GM19438 (cell line): ENCODE measurements around the gene DCK.
"Not testable (repeated sequence)": the region's sequence is repeated elsewhere in the genome, so short reads cannot be mapped to it uniquely, and the experiment has no call there.

Experiments
- ATAC-seq: cut with Tn5 transposase; IDR thresholded peaks from one replicate; pipeline ENCODE4 v1.9.1; 2021; ENCODE audit warnings: low read depth; ENCODE audit not compliant: unreplicated experiment

The DCK gene

GRCh38 chr4:70997546-70997945, 4.1 kb downstream of the DCK start:
- no peak for ATAC-seq

- ATAC-seq, result not testable (repeated sequence)
Observed at GRCh38 chr4:70999639-71000038, 6.2 kb downstream of the DCK start.

- not testable (repeated sequence) for ATAC-seq
Observed at GRCh38 chr4:71001363-71001762, 7.9 kb downstream of the DCK start.

GRCh38 chr4:71004281-71004851, 10.9 kb downstream of the DCK start:
- ATAC-seq, result peak; percentile 35

- not testable (repeated sequence) for ATAC-seq
Observed at GRCh38 chr4:71005025-71005424, 11.6 kb downstream of the DCK start.

- ATAC-seq, result peak; percentile 74
Observed at GRCh38 chr4:71006203-71006907, 12.9 kb downstream of the DCK start.

GRCh38 chr4:71008196-71008595, 14.7 kb downstream of the DCK start:
- no peak for ATAC-seq

- ATAC-seq, result no peak
Observed at GRCh38 chr4:71009086-71009485, 15.6 kb downstream of the DCK start.

- ATAC-seq, result no peak
Observed at GRCh38 chr4:71009890-71010588, 16.6 kb downstream of the DCK start.

GRCh38 chr4:71011451-71011850, 18.0 kb downstream of the DCK start:
- ATAC-seq, result no peak

- ATAC-seq, result not testable (repeated sequence)
Observed at GRCh38 chr4:71017391-71017790, 23.9 kb downstream of the DCK start.

GRCh38 chr4:71020611-71021010, 27.2 kb downstream of the DCK start:
- ATAC-seq, result no peak

GRCh38 chr4:71025654-71026053, 32.2 kb downstream of the DCK start:
- ATAC-seq, result no peak

GRCh38 chr4:71026086-71026485, 32.6 kb downstream of the DCK start:
- no peak for ATAC-seq

- ATAC-seq, result no peak
Observed at GRCh38 chr4:71027611-71028010, 34.2 kb downstream of the DCK start.

GRCh38 chr4:71029504-71029903, 36.1 kb downstream of the DCK start:
- ATAC-seq, result no peak

- ATAC-seq, result not testable (repeated sequence)
Observed at GRCh38 chr4:71032106-71032505, 38.7 kb downstream of the DCK start.

- no peak for ATAC-seq
Observed at GRCh38 chr4:71045256-71045655, 51.8 kb downstream of the DCK start.

GRCh38 chr4:71049395-71049794, 55.9 kb downstream of the DCK start:
- ATAC-seq, result no peak

- ATAC-seq, result no peak
Observed at GRCh38 chr4:71050809-71051208, 57.4 kb downstream of the DCK start.

GRCh38 chr4:71052034-71052433, 58.6 kb downstream of the DCK start:
- ATAC-seq, result no peak

- no peak for ATAC-seq
Observed at GRCh38 chr4:71052716-71053115, 59.3 kb downstream of the DCK start.
